A673 (cell line): Measurements from ENCODE around the gene RBM19. TPM values are rescaled to one million over a fixed set of nuclear protein-coding genes. Genes with fewer than 3 reads are reported as not detected.

Source experiments
- BruUV-seq: library from RNA; stranded (reverse); fragments of 400-500 nt; replicated peaks from 2 replicates; lab custom pipeline; 2021; lab: Mats Ljungman, UMichigan
- CTCF ChIA-PET: fragments of 300-600 bp; sonication (Branson Sonifier 250); formaldehyde crosslinking; loops from one replicate; lab custom pipeline; 2022; ENCODE audit warnings: antibody characterized with exemption; lab: Charles Lee
- POLR2A ChIA-PET: fragments of 300-600 bp; sonication (Branson Sonifier 250); formaldehyde crosslinking; loops from one replicate; lab custom pipeline; 2022; ENCODE audit warnings: antibody characterized with exemption; ENCODE audit not compliant: low non-redundant PET; lab: Charles Lee
- DNase-seq: peaks from one replicate; pipeline ENCODE4 v3.0.0-alpha.2; 2015; ENCODE audit warnings: low spot score
- H3K27ac ChIP-seq: fragments of 200-600 bp; sonication (generic); 2 replicates; pipeline ENCODE4 v1.5.1; 2016; ENCODE audit warnings: mixed run types, low read depth, mild to moderate bottlenecking, mixed read lengths, antibody characterized with exemption, low read length; ENCODE audit not compliant: poor library complexity, severe bottlenecking
- H3K27me3 ChIP-seq: fragments of 200-600 bp; sonication (generic); replicated peaks from 2 replicates; pipeline ENCODE4 v1.6.1; 2017; ENCODE audit warnings: mixed run types, low read depth, mild to moderate bottlenecking, mixed read lengths, antibody characterized with exemption, low read length; ENCODE audit not compliant: insufficient read depth, poor library complexity
- H3K36me3 ChIP-seq: fragments of 200-600 bp; sonication (generic); 2 replicates; pipeline ENCODE4 v1.6.1; 2016; ENCODE audit warnings: mixed run types, mild to moderate bottlenecking, mixed read lengths, antibody characterized with exemption, low read length; ENCODE audit not compliant: insufficient read depth, poor library complexity, severe bottlenecking
- H3K4me1 ChIP-seq: fragments of 200-600 bp; sonication (generic); 2 replicates; pipeline ENCODE4 v1.6.1; 2017; ENCODE audit warnings: mixed run types, mild to moderate bottlenecking, mixed read lengths, antibody characterized with exemption, low read length; ENCODE audit not compliant: insufficient read depth, poor library complexity, severe bottlenecking
- H3K4me3 ChIP-seq: fragments of 200-600 bp; sonication (generic); 2 replicates; pipeline ENCODE4 v1.5.1; 2016; ENCODE audit warnings: low read depth, mixed run types, mild to moderate bottlenecking, mixed read lengths, low read length; ENCODE audit not compliant: poor library complexity, severe bottlenecking
- H3K9me3 ChIP-seq: fragments of 200-600 bp; sonication (generic); 2 replicates; pipeline ENCODE4 v1.6.1; 2016; ENCODE audit warnings: mixed run types, low read depth, mild to moderate bottlenecking, mixed read lengths, antibody characterized with exemption, low read length; ENCODE audit not compliant: poor library complexity, severe bottlenecking
- CTCF ChIP-seq: fragments of 300-800, 200-600 bp; sonication (generic); conservative IDR thresholded peaks from 2 replicates; pipeline ENCODE4 v1.5.1; 2017; ENCODE audit warnings: low read depth, mild to moderate bottlenecking, antibody characterized with exemption, low read length, moderate library complexity, mixed read lengths
- EZH2 ChIP-seq: fragments of 200-600 bp; sonication (generic); IDR thresholded peaks from 2 replicates; pipeline ENCODE4 v1.6.1; 2017; ENCODE audit warnings: borderline replicate concordance, low read depth, mild to moderate bottlenecking, mixed read lengths, antibody characterized with exemption, low read length; ENCODE audit not compliant: poor library complexity, severe bottlenecking
- intact Hi-C: fragments of 100-400 bp; cut with micrococcal nuclease; formaldehyde crosslinking; loops from one replicate; pipeline ENCODE4 v1.10.0; 2022; ENCODE audit not compliant: unreplicated experiment
- total RNA-seq: library from RNA; stranded (reverse); gene quantifications from 2 replicates; pipeline ENCODE4 v1.2.3, GENCODE V29; 2021

The RBM19 gene
- total RNA-seq, 1 experiment from 2014 or later = 47.1 TPM

DNA sequence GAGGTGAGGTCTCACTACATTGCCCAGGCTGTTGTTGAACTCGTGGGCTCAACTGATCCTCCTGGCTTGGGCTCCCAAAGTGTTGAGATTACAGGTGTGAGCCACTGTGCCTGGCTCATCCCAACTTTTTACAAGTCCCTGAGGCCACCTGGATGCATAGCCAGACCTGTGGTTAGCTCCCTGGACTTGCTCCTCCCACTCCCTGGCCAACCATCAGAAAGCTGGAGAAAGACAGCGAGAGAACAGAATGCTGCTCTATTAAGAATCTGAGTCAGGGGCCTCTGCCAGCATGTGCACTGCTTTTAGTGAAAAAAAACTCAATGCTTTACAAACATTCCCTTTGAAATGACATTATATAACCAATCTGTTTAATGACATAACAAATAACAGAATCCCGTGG, 78.2 kb downstream of the RBM19 start:
- no peaks in the 10 kb centered on the region for H3K9me3 ChIP-seq
- ChIA-PET POLR2A (no interaction called here), CTCF (no interaction called here)
- no TSS peak for BruUV-seq
- H3K36me3 ChIP-seq = no peaks in the 10 kb centered on the region
- no peaks in the 10 kb centered on the region for H3K27me3 ChIP-seq
- intact Hi-C loops = no loop called here
- H3K4me1 ChIP-seq = no peaks in the 10 kb centered on the region
- no peak overlapping the region for H3K4me3 ChIP-seq
- DNase-seq = no peak
- TF ChIP-seq CTCF (no peak), EZH2 (no peak)
- H3K27ac ChIP-seq = no peak overlapping the region

DNA sequence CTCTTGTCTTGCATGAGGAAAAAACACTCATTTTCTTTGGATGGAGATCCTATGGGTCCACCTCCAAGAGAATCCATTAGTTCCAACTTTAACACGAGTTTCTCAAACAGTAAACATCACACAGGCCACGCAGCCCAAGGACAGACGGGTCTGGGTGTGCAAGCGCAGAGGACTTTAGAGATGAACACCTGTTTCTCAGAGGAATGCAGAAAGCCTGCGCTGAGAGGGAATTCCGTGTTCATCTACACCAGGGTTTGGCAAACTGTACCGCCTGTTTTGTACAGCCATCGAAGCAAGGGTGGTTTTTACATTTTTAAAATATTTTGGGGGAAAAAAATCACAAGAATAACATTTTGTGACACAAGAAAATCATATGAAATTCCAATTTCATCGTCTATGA, 79.4 kb downstream of the RBM19 start:
- no peak overlapping the region for H3K27ac ChIP-seq
- TF ChIP-seq CTCF = no peak
- H3K27me3 ChIP-seq = no peaks in the 10 kb centered on the region
- ChIA-PET POLR2A (no interaction called here), CTCF (no interaction called here)
- H3K36me3 ChIP-seq = no peaks in the 10 kb centered on the region
- no TSS peak for BruUV-seq
- H3K9me3 ChIP-seq = no peaks in the 10 kb centered on the region
- no peak for DNase-seq
- intact Hi-C loops = no loop called here
- H3K4me3 ChIP-seq = no peak overlapping the region
- H3K4me1 ChIP-seq = no peaks in the 10 kb centered on the region

DNA sequence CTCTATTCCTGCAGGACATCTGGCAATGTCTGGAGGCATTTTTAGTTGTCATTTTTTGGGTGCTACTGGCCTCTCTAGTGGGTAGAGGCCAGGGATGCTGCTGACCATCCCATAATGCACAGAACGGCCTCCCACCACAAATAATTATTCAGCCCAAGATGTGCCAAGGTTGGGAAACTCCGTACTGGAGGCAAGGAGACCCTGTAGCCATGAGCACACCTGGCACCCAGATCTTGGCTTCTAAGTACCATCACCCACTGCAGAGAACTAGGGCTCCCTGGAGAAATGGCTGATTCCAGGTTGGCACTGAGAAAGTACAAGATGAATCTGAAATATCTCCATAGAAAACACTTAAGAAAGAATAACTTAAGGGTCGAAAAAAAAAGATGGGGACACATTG, 81.7 kb downstream of the RBM19 start:
- DNase-seq = no peak
- intact Hi-C loops = no loop called here
- Histone ChIP-seq H3K36me3 (no peaks in the 10 kb centered on the region), H3K9me3 (no peaks in the 10 kb centered on the region), H3K4me3 (no peak overlapping the region), H3K27me3 (no peaks in the 10 kb centered on the region), H3K4me1 (no peaks in the 10 kb centered on the region), H3K27ac (no peak overlapping the region)
- CTCF ChIA-PET = no interaction called here
- POLR2A ChIA-PET = no interaction called here
- no peak for TF ChIP-seq EZH2
- TF ChIP-seq CTCF = no peak
- no TSS peak for BruUV-seq
